ENCODE measurements around the gene PRX.
A peak's percentile ranks its signal among the peaks of the same experiment; 100 is the strongest.
"Not testable (repeated sequence)": the region's sequence is repeated elsewhere in the genome, so short reads cannot be mapped to it uniquely, and the experiment has no call there.

PRX gene

GRCh38 chr19:40438284-40438683 is 25.1 kb upstream of the PRX start:
- Histone ChIP-seq H3K27ac (ENCODE audit: low read depth, low read length) (no peak overlapping the region), H3K4me3 (ENCODE audit: low read depth in 1 of 2, low read length in 2 of 2) (no peak overlapping the region), H3K36me3 (ENCODE audit: control insufficient read depth in 1 of 2, insufficient read depth in 2 of 2, low read length in 2 of 2) (peaks cover 14 to 20% of the 10 kb centered on the region in 2 donors), H3K27me3 (ENCODE audit: control insufficient read depth in 1 of 2, insufficient read depth in 2 of 2, low read length in 2 of 2) (no peaks in the 10 kb centered on the region), H3K9ac (ENCODE audit: low read depth in 1 of 2, low read length in 2 of 2) (no peak overlapping the region), H3K9me3 (ENCODE audit: control insufficient read depth in 1 of 2, low read length in 2 of 2) (no peaks in the 10 kb centered on the region), H3K4me1 (ENCODE audit: control insufficient read depth in 1 of 2, insufficient read depth in 2 of 2, low read length in 2 of 2) (peaks cover 10 to 12% of the 10 kb centered on the region in 2 donors)

- no peaks in the 10 kb centered on the region for H3K9me3 ChIP-seq (ENCODE audit: control insufficient read depth in 1 of 2, low read length in 2 of 2)
- H3K4me3 ChIP-seq (ENCODE audit: low read depth in 1 of 2, low read length in 2 of 2), result peak overlapping the region; percentile 68 to 73
- no peaks in the 10 kb centered on the region for H3K27me3 ChIP-seq (ENCODE audit: control insufficient read depth in 1 of 2, insufficient read depth in 2 of 2, low read length in 2 of 2)
- no peaks in the 10 kb centered on the region for H3K36me3 ChIP-seq (ENCODE audit: control insufficient read depth in 1 of 2, insufficient read depth in 2 of 2, low read length in 2 of 2)
- peak overlapping the region; percentile 94 for H3K27ac ChIP-seq (ENCODE audit: low read depth, low read length)
- H3K9ac ChIP-seq (ENCODE audit: low read depth in 1 of 2, low read length in 2 of 2), result peak overlapping the region; percentile 87 to 94
- H3K4me1 ChIP-seq (ENCODE audit: control insufficient read depth in 1 of 2, insufficient read depth in 2 of 2, low read length in 2 of 2), result peaks cover 0 to 10% of the 10 kb centered on the region in 2 donors
Measured at GRCh38 chr19:40433391-40434216, 20.4 kb upstream of the PRX start.

DNA sequence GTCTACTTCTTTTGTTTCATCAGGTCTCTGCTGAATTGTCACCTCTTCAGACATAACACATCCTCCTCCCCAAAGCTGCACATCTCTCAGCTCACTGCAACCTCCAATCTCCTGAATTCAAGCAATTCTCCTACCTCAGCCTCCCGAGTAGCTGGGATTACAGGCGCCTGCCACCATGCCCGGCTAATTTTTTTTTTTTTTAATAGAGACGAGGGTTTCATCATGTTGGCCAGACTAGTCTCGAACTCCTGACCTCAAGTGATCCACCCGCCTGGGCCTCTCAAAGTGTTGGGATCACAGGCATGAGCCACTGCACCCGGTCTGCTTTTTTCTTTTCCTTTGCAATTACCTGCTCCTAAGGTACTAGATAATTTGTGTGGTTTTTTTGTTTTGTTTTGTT is 19.6 kb upstream of the PRX start:
- H3K9me3 ChIP-seq (ENCODE audit: control insufficient read depth in 1 of 2, low read length in 2 of 2); H3K36me3 ChIP-seq (ENCODE audit: control insufficient read depth in 1 of 2, insufficient read depth in 2 of 2, low read length in 2 of 2); H3K27ac ChIP-seq (ENCODE audit: low read depth, low read length); H3K27me3 ChIP-seq (ENCODE audit: control insufficient read depth in 1 of 2, insufficient read depth in 2 of 2, low read length in 2 of 2): not testable (repeated sequence)
- H3K9ac ChIP-seq (ENCODE audit: low read depth in 1 of 2, low read length in 2 of 2), result peak overlapping the region; percentile 87 to 94
- H3K4me3 ChIP-seq (ENCODE audit: low read depth in 1 of 2, low read length in 2 of 2), result peak overlapping the region in 1 of 2 donors; percentile 73
- peaks cover 0 to 10% of the 10 kb centered on the region in 2 donors for H3K4me1 ChIP-seq (ENCODE audit: control insufficient read depth in 1 of 2, insufficient read depth in 2 of 2, low read length in 2 of 2)

- Histone ChIP-seq H3K4me3 (ENCODE audit: low read depth in 1 of 2, low read length in 2 of 2) (no peak overlapping the region), H3K4me1 (ENCODE audit: control insufficient read depth in 1 of 2, insufficient read depth in 2 of 2, low read length in 2 of 2) (peaks cover 0 to 10% of the 10 kb centered on the region in 2 donors), H3K9me3 (ENCODE audit: control insufficient read depth in 1 of 2, low read length in 2 of 2) (no peaks in the 10 kb centered on the region), H3K36me3 (ENCODE audit: control insufficient read depth in 1 of 2, insufficient read depth in 2 of 2, low read length in 2 of 2) (no peaks in the 10 kb centered on the region), H3K9ac (ENCODE audit: low read depth in 1 of 2, low read length in 2 of 2) (no peak overlapping the region), H3K27ac (ENCODE audit: low read depth, low read length) (no peak overlapping the region), H3K27me3 (ENCODE audit: control insufficient read depth in 1 of 2, insufficient read depth in 2 of 2, low read length in 2 of 2) (no peaks in the 10 kb centered on the region)
Measured at GRCh38 chr19:40431698-40432097, 18.5 kb upstream of the PRX start.

DNA sequence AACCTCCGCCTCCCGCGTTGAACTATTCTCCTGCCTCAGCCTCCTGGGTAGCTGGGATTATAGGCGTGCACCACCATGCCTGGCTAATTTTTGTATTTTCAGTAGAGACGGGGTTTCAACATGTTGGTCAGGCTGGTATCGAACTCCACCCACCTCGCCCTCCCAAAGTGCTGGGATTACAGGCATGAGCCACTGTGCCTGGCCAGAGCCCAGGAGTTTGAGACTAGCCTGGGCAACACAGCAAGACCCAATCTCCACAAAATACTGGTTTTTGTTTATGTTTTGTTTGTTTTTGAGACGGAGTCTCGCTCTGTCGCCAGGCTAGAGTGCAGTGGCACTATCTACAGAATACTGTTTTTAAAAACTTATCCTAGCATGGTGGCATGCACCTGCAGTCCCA is 17.1 kb upstream of the PRX start:
- H3K36me3 ChIP-seq (ENCODE audit: control insufficient read depth in 1 of 2, insufficient read depth in 2 of 2, low read length in 2 of 2); H3K4me3 ChIP-seq (ENCODE audit: low read depth in 1 of 2, low read length in 2 of 2); H3K9me3 ChIP-seq (ENCODE audit: control insufficient read depth in 1 of 2, low read length in 2 of 2); H3K27ac ChIP-seq (ENCODE audit: low read depth, low read length); H3K27me3 ChIP-seq (ENCODE audit: control insufficient read depth in 1 of 2, insufficient read depth in 2 of 2, low read length in 2 of 2); H3K9ac ChIP-seq (ENCODE audit: low read depth in 1 of 2, low read length in 2 of 2): not testable (repeated sequence)
- H3K4me1 ChIP-seq (ENCODE audit: control insufficient read depth in 1 of 2, insufficient read depth in 2 of 2, low read length in 2 of 2), result peaks cover 0 to 15% of the 10 kb centered on the region in 2 donors

- not testable (repeated sequence) for H3K4me3 ChIP-seq (ENCODE audit: low read depth in 1 of 2, low read length in 2 of 2); H3K27ac ChIP-seq (ENCODE audit: low read depth, low read length); H3K27me3 ChIP-seq (ENCODE audit: control insufficient read depth in 1 of 2, insufficient read depth in 2 of 2, low read length in 2 of 2); H3K36me3 ChIP-seq (ENCODE audit: control insufficient read depth in 1 of 2, insufficient read depth in 2 of 2, low read length in 2 of 2); H3K9me3 ChIP-seq (ENCODE audit: control insufficient read depth in 1 of 2, low read length in 2 of 2); H3K9ac ChIP-seq (ENCODE audit: low read depth in 1 of 2, low read length in 2 of 2)
- H3K4me1 ChIP-seq (ENCODE audit: control insufficient read depth in 1 of 2, insufficient read depth in 2 of 2, low read length in 2 of 2), result peaks cover 4 to 17% of the 10 kb centered on the region in 2 donors
Measured at GRCh38 chr19:40428197-40428596, 15.0 kb upstream of the PRX start.

DNA sequence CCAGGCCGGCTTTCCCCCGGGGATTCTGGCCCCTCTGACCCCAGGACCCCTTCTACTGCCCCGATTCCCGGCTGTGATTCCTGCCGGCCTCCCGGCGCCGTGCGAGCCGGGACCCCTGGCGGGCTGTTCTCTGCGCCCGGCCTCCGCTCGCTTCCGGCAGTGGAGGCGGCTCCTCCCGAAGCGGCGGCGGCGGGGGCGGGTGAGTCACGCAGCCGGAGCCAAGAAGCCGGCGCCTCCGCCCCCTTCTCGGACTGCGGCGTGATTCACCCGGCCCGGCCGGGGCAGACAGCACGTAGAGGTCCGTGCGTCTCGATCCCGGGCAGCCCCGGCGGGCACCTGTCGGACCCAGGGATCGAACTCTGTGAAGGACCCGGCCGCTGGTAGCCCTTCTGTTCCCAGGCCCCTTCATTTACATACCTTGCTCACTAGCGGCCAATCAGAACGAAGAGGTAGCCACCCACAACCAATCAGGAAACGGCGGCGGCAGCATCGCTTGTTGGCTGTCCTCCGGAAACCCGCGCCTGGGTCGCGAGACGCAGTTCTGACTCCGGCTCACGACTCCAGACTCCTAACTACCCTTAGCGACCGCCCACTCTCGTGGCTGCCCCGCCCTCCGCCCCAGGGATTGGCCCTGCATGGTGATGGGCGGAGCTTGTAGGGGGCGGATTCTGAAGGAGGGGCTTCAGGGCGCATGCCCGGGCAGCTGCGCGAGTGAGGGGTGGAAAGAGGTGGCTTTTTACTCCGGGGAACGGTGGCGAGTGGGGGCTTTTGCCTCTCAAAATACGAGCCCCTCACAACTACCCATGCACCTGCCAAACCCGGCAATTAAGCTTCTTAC is 12.5 kb upstream of the PRX start, which contains the start of gene SERTAD1:
Gene SERTAD1, minus strand, starts transcription at position 543 of the 838 bp plus-strand sequence. CDS start 2,446 bp downstream, outside the sequence.
- H3K9ac ChIP-seq (ENCODE audit: low read depth in 1 of 2, low read length in 2 of 2), result peak within 1 kb of the TSS; percentile 95 to 99
- H3K36me3 ChIP-seq (ENCODE audit: control insufficient read depth in 1 of 2, insufficient read depth in 2 of 2, low read length in 2 of 2), result peaks cover 6 to 13% of the 10 kb centered on the region in 2 donors
- no peaks in the 10 kb centered on the region for H3K27me3 ChIP-seq (ENCODE audit: control insufficient read depth in 1 of 2, insufficient read depth in 2 of 2, low read length in 2 of 2)
- H3K4me3 ChIP-seq (ENCODE audit: low read depth in 1 of 2, low read length in 2 of 2), result peak within 1 kb of the TSS; percentile 84 to 97
- peak within 1 kb of the TSS; percentile 97 for H3K27ac ChIP-seq (ENCODE audit: low read depth, low read length)
- H3K4me1 ChIP-seq (ENCODE audit: control insufficient read depth in 1 of 2, insufficient read depth in 2 of 2, low read length in 2 of 2), result peaks cover 14 to 23% of the 10 kb centered on the region in 2 donors
- no peaks in the 10 kb centered on the region for H3K9me3 ChIP-seq (ENCODE audit: control insufficient read depth in 1 of 2, low read length in 2 of 2)

DNA sequence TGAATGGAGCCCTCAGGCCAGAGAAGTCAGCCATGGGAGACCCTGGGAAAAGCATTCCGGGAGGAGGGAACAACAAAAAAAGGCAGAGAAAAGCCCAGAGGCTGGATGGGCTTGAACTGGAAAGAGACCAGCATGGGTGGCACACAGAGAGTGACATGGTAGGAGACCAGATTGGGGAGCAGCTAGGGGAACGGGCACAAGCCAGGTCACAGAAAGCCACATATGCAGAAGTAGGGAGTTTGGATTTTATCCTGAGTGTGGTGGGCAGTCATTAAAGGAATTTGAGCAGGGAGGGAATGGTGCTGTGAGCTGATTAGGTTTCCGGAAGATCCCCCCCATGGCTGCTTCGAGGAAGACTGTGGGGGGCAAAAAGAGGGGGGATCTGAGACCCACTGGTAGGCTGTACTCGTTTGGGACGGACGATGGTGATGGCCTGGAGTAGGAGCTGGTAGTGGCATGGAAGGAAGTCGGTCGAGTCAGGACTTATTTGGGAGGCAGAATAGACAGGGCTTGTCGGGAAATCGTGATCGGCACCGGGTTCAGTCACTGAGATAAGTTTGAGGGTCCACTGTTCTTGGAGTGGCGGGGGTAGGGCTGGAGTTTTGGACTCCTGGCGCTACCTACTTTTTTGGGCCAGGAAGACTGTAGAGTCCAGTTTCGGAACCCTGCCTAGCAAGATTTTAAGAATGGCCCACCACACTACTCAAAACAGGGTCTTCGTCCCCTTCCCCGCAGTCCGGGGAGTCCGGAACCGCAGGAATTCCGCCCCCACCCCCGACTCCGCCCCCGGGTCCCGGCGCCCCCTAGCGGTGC is 11.7 kb upstream of the PRX start:
- peaks cover 14 to 23% of the 10 kb centered on the region in 2 donors for H3K4me1 ChIP-seq (ENCODE audit: control insufficient read depth in 1 of 2, insufficient read depth in 2 of 2, low read length in 2 of 2)
- H3K27me3 ChIP-seq (ENCODE audit: control insufficient read depth in 1 of 2, insufficient read depth in 2 of 2, low read length in 2 of 2), result no peaks in the 10 kb centered on the region
- peaks cover 6 to 13% of the 10 kb centered on the region in 2 donors for H3K36me3 ChIP-seq (ENCODE audit: control insufficient read depth in 1 of 2, insufficient read depth in 2 of 2, low read length in 2 of 2)
- H3K9me3 ChIP-seq (ENCODE audit: control insufficient read depth in 1 of 2, low read length in 2 of 2), result no peaks in the 10 kb centered on the region
- peak overlapping the region; percentile 95 to 99 for H3K9ac ChIP-seq (ENCODE audit: low read depth in 1 of 2, low read length in 2 of 2)
- H3K4me3 ChIP-seq (ENCODE audit: low read depth in 1 of 2, low read length in 2 of 2), result peak overlapping the region; percentile 84 to 97
- peak overlapping the region; percentile 97 for H3K27ac ChIP-seq (ENCODE audit: low read depth, low read length)

DNA sequence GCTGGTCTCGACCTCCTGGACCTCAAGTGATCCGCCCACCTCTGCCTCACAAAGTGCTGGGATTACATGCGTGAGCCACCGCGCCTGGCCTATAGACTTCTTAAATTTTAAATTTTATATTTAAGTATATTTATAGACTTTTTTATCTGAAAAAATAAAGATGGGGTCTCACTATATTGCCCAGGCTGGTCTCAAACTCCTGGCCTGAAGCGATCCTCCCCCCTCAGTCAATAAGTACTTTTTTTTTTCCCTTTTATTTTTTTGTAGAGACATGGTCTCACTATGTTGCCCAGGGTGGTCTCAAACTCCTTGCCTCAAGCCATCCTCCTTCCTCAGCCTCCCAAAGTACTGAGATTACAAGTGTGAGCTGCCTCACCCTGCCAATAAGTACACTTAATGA is 10.8 kb upstream of the PRX start:
- Histone ChIP-seq H3K4me1 (ENCODE audit: control insufficient read depth in 1 of 2, insufficient read depth in 2 of 2, low read length in 2 of 2) (peaks cover 14 to 23% of the 10 kb centered on the region in 2 donors), H3K27ac (ENCODE audit: low read depth, low read length) (no peak overlapping the region), H3K27me3 (ENCODE audit: control insufficient read depth in 1 of 2, insufficient read depth in 2 of 2, low read length in 2 of 2) (no peaks in the 10 kb centered on the region), H3K9me3 (ENCODE audit: control insufficient read depth in 1 of 2, low read length in 2 of 2) (no peaks in the 10 kb centered on the region), H3K9ac (ENCODE audit: low read depth in 1 of 2, low read length in 2 of 2) (no peak overlapping the region), H3K36me3 (ENCODE audit: control insufficient read depth in 1 of 2, insufficient read depth in 2 of 2, low read length in 2 of 2) (peaks cover 6 to 13% of the 10 kb centered on the region in 2 donors), H3K4me3 (ENCODE audit: low read depth in 1 of 2, low read length in 2 of 2) (no peak overlapping the region)
